Measurements from ENCODE around the gene ZNF474. TPM values are rescaled to one million over a fixed set of nuclear protein-coding genes. Genes with fewer than 3 reads are reported as not detected.

The ZNF474 gene
- total and polyA plus RNA-seq, 2 of the 4 experiments (the other 2 are of a cell fraction) = 0.24 to 0.54 TPM

GRCh38 chr5:122138356-122138755 lies 9.0 kb downstream of the ZNF474 start:
- no peak for DNase-seq

More at GRCh38 chr5:122138356-122138755, 9.0 kb downstream of the ZNF474 start:
- BruUV-seq (replicated peaks) = no TSS peak
- ChIA-PET CTCF (no interaction called here), POLR2A (ENCODE audit: unreplicated experiment) (no interaction called here)
- no peak overlapping the region for H3K4ac ChIP-seq (ENCODE audit: low read depth, low read length)
- H3K4me3 ChIP-seq (ENCODE audit: insufficient read depth, low read depth, low read length) = no peak overlapping the region
- H3K4me2 ChIP-seq (ENCODE audit: low read depth, low read length) = no peak overlapping the region
- dilution Hi-C loops (cut with HindIII; ENCODE audit: low sequenced_read_pairs, unreplicated experiment) = no loop called here
- no peak overlapping the region for H4K91ac ChIP-seq (ENCODE audit: insufficient read depth, low read depth, low read length)
- H3K18ac ChIP-seq (ENCODE audit: low read depth, low read length) = no peak overlapping the region
- H3K36me3 ChIP-seq (ENCODE audit: control insufficient read depth, insufficient read depth, low read length) = no peaks in the 10 kb centered on the region
- H2BK5ac ChIP-seq (ENCODE audit: low read depth, low read length, poor library complexity, severe bottlenecking) = no peak overlapping the region
- H2AFZ ChIP-seq (replicated peaks; ENCODE audit: low read length, poor library complexity) = no peak overlapping the region
- no peak overlapping the region for H4K5ac ChIP-seq (ENCODE audit: low read depth, low read length)
- no peaks in the 10 kb centered on the region for H4K20me1 ChIP-seq (ENCODE audit: insufficient read depth, low read length)
- no peak for ATAC-seq (ENCODE audit: low read depth)
- no peak overlapping the region for H2BK120ac ChIP-seq (ENCODE audit: low read depth, low read length)
- no peaks in the 10 kb centered on the region for H3K9me3 ChIP-seq (ENCODE audit: control insufficient read depth, insufficient read depth, low read length)
- intact Hi-C loops (cut with micrococcal nuclease) = no loop called here
- no peak overlapping the region for H3K27ac ChIP-seq (ENCODE audit: insufficient read depth, low read length)
- TF ChIP-seq USF2 (IDR thresholded peaks at IDR 0.05; ENCODE audit: low read depth, low read length) (no peak), CEBPB (IDR thresholded peaks at IDR 0.05; ENCODE audit: low read depth, low read length) (no peak), CTCF (conservative IDR thresholded peaks at IDR 0.05; ENCODE audit: low read depth, low read length) (no peak), SMC3 (IDR thresholded peaks at IDR 0.05; ENCODE audit: low read depth, low read length) (no peak), MXI1 (IDR thresholded peaks at IDR 0.05; ENCODE audit: borderline replicate concordance, low read depth, low read length) (no peak), BHLHE40 (IDR thresholded peaks at IDR 0.05; ENCODE audit: low read depth, low read length) (no peak), RAD21 (IDR thresholded peaks at IDR 0.05; ENCODE audit: low read length) (no peak), RFX5 (IDR thresholded peaks at IDR 0.05; ENCODE audit: low read depth, low read length) (no peak), MAFK (IDR thresholded peaks at IDR 0.05; ENCODE audit: low read depth, low read length) (no peak), CHD1 (IDR thresholded peaks at IDR 0.05; ENCODE audit: low read depth, low read length) (no peak), NFE2L2 (IDR thresholded peaks at IDR 0.05; ENCODE audit: low read depth, low read length) (no peak), RCOR1 (IDR thresholded peaks at IDR 0.05; ENCODE audit: insufficient replicate concordance, low read length) (no peak)
- WGBS, 2 experiments (ENCODE audit: extremely low coverage in 2 of 2, insufficient read length in 1 of 2) = no CpG with 5 or more reads among the region's 3 CpGs
- in situ Hi-C loops (cut with MboI; ENCODE audit: low sequenced_read_pairs) = no loop called here
- no peak overlapping the region for H2BK20ac ChIP-seq (ENCODE audit: low read depth, low read length)
- 0 out of 4 replicates have a peak, but pooled peaks cover 0 to 5% of the 10 kb centered on the region in 2 experiments for H3K79me1 ChIP-seq (ENCODE audit: low read depth in 1 of 2, low read length in 2 of 2)
- 0 out of 2 replicates have a peak overlapping the region, but pooled peaks have one; percentile 3 for H3K14ac ChIP-seq (replicated peaks; ENCODE audit: low read depth, low read length)
- H3K4me1 ChIP-seq (ENCODE audit: control insufficient read depth, insufficient read depth, low read length) = peaks cover 8% of the 10 kb centered on the region; the same call in 1 of the 2 replicates
- H3K9me1 ChIP-seq (ENCODE audit: insufficient read depth, low read length) = peaks cover 8% of the 10 kb centered on the region
- no peak overlapping the region for H3K56ac ChIP-seq (ENCODE audit: extremely low read depth, insufficient read depth, low read length)
- H4K8ac ChIP-seq (ENCODE audit: low read depth in 2 of 2, low read length in 2 of 2) = no peak overlapping the region
- H3K27me3 ChIP-seq (ENCODE audit: control insufficient read depth, insufficient read depth, low read length) = no peaks in the 10 kb centered on the region
- H3K9ac ChIP-seq (ENCODE audit: low read depth, low read length) = no peak overlapping the region
- no peak overlapping the region for H2BK15ac ChIP-seq (ENCODE audit: low read depth, low read length)
- no peak overlapping the region for H2AK5ac ChIP-seq (ENCODE audit: low read depth, low read length)
- no peak overlapping the region for H3K23ac ChIP-seq (ENCODE audit: low read depth, low read length)
- H2AK9ac ChIP-seq (replicated peaks; ENCODE audit: low read depth, low read length, poor library complexity) = no peak overlapping the region
